BJ (cell line): Measurements from ENCODE around the gene TMEM108. TPM values are rescaled to one million over a fixed set of nuclear protein-coding genes. Genes with fewer than 3 reads are reported as not detected.

Experiments used
- CTCF ChIA-PET: fragments of 350-600 bp; formaldehyde crosslinking; extraction: SDS; loops from one replicate; lab custom pipeline; 2021; ENCODE audit warnings: antibody characterized with exemption, inconsistent platforms; lab: Yijun Ruan, JAX
- POLR2A ChIA-PET: fragments of 300-600 bp; sonication (Branson Sonifier 250); formaldehyde crosslinking; extraction: SDS; loops from one replicate; lab custom pipeline; 2021; ENCODE audit warnings: antibody characterized with exemption; lab: Charles Lee
- DNase-seq: peaks from one replicate; pipeline ENCODE4 v3.0.0-alpha.2; 2011; ENCODE audit warnings: low read depth
- H3K27me3 ChIP-seq: 2 replicates; pipeline ENCODE4 v1.6.0; 2011; ENCODE audit warnings: low read length; ENCODE audit not compliant: control insufficient read depth, insufficient read depth
- H3K36me3 ChIP-seq: 2 replicates; pipeline ENCODE4 v1.5.1; 2011; ENCODE audit warnings: low read length; ENCODE audit not compliant: control insufficient read depth, insufficient read depth
- H3K4me3 ChIP-seq: 2 replicates; pipeline ENCODE4 v1.5.1; 2011; ENCODE audit warnings: low read depth, mild to moderate bottlenecking, control low read depth, low read length
- CTCF ChIP-seq: IDR thresholded peaks from 2 replicates; pipeline ENCODE4 v1.5.1; 2011; ENCODE audit warnings: low read depth, mild to moderate bottlenecking, control low read depth, inconsistent platforms, low read length, moderate library complexity; ENCODE audit not compliant: insufficient read depth
- polyA plus RNA-seq: library from polyadenylated mRNA; depleted of rRNA; stranded (reverse); fragments of >200 nt; gene quantifications from 2 replicates; pipeline ENCODE4 v1.2.3, GENCODE V29; 2011

The TMEM108 gene
- polyA plus RNA-seq, 1 experiment: not detected

GRCh38 chr3:133277813-133278212, 239.6 kb downstream of the TMEM108 start:
- Histone ChIP-seq H3K27me3 (no peaks in the 10 kb centered on the region), H3K4me3 (no peak overlapping the region), H3K36me3 (no peaks in the 10 kb centered on the region)
- no peak for TF ChIP-seq CTCF
- ChIA-PET POLR2A (no interaction called here), CTCF (no interaction called here)
- DNase-seq: no peak

GRCh38 chr3:133278260-133279043, 240.3 kb downstream of the TMEM108 start:
- CTCF ChIA-PET: no interaction called here
- Histone ChIP-seq H3K4me3 (no peak overlapping the region), H3K36me3 (no peaks in the 10 kb centered on the region), H3K27me3 (no peaks in the 10 kb centered on the region)
- TF ChIP-seq CTCF: no peak
- DNase-seq: no peak
- POLR2A ChIA-PET: no interaction called here

- Histone ChIP-seq H3K36me3 (no peaks in the 10 kb centered on the region), H3K27me3 (no peaks in the 10 kb centered on the region), H3K4me3 (no peak overlapping the region)
- POLR2A ChIA-PET: no interaction called here
- no peak for TF ChIP-seq CTCF
- no peak for DNase-seq
- CTCF ChIA-PET: no interaction called here
Observed at GRCh38 chr3:133280586-133280985, 242.4 kb downstream of the TMEM108 start.

- no peak for TF ChIP-seq CTCF
- Histone ChIP-seq H3K36me3 (no peaks in the 10 kb centered on the region), H3K27me3 (no peaks in the 10 kb centered on the region), H3K4me3 (no peak overlapping the region)
- ChIA-PET POLR2A (no interaction called here), CTCF (no interaction called here)
- DNase-seq: no peak
Observed at GRCh38 chr3:133282236-133282635, 244.0 kb downstream of the TMEM108 start.

GRCh38 chr3:133283958-133284807, 246.0 kb downstream of the TMEM108 start:
- ChIA-PET CTCF (interaction anchor here (0.7 kb wide), 2 partner anchors 8 to 428 kb away, joined by 3 read pairs; no protein-coding TSS in a partner anchor), POLR2A (no interaction called here)
- no peak for DNase-seq
- TF ChIP-seq CTCF: no peak
- Histone ChIP-seq H3K4me3 (no peak overlapping the region), H3K36me3 (no peaks in the 10 kb centered on the region), H3K27me3 (no peaks in the 10 kb centered on the region)
